Progenitor cell of endocrine pancreas (in vitro differentiated cells): Measurements from ENCODE around the gene MBNL1. TPM values are rescaled to one million over a fixed set of nuclear protein-coding genes. Genes with fewer than 3 reads are reported as not detected.

Source experiments
- DNase-seq: peaks from one replicate; pipeline ENCODE4 v3.0.0; 2021; ENCODE audit warnings: low spot score; ENCODE audit not compliant: unreplicated experiment
- H3K27ac Mint-ChIP-seq: 2 replicates; pipeline ENCODE4 v1.8.0; 2021; ENCODE audit warnings: mild to moderate bottlenecking, moderate library complexity, mixed read lengths
- H3K27me3 Mint-ChIP-seq: 2 replicates; pipeline ENCODE4 v1.8.0; 2021; ENCODE audit warnings: mixed read lengths
- H3K36me3 Mint-ChIP-seq: 2 replicates; pipeline ENCODE4 v1.8.0; 2022; ENCODE audit warnings: mixed read lengths; ENCODE audit not compliant: insufficient read depth
- H3K4me1 Mint-ChIP-seq: 2 replicates; pipeline ENCODE4 v1.8.0; 2021; ENCODE audit warnings: low read depth, mixed read lengths
- H3K4me3 Mint-ChIP-seq: 2 replicates; pipeline ENCODE4 v1.8.0; 2021; ENCODE audit warnings: low read depth, mild to moderate bottlenecking, moderate library complexity, mixed read lengths
- H3K9me3 Mint-ChIP-seq: 2 replicates; pipeline ENCODE4 v1.8.0; 2021; ENCODE audit warnings: low read depth, mixed read lengths
- CTCF ChIP-seq: fragments of 200-600 bp; sonication (generic); IDR thresholded peaks from one replicate; pipeline ENCODE4 v1.5.0; 2021; ENCODE audit warnings: antibody characterized with exemption, mild to moderate bottlenecking; ENCODE audit not compliant: unreplicated experiment
- total RNA-seq: library from RNA; stranded (reverse); gene quantifications from 2 replicates; pipeline ENCODE4 v1.2.1, GENCODE V29; 2021

The MBNL1 gene
- total RNA-seq, 1 donor from 2014 or later: 29.4 TPM

DNA sequence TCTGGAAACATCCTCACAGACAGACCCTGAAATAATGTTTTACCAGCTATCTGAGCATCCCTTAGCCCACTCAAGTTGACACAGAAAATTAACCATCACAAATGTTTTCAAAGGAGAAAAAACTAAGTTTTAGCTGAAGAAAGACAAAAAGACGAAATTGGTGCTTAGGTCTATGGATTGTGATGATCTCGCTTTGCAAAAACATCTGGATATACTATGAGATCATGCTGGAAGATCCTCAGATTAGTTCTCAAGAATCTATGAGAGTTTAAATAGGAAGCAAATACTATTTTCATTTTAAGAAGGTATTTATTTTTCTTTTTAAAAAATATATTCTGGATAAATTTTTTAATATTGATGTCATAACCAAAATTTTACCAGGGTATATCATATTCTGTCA is 42.6 kb upstream of the MBNL1 start:
- Mint-ChIP-seq H3K27me3 (peaks cover 36% of the 10 kb centered on the region), H3K9me3 (no peaks in the 10 kb centered on the region), H3K4me1 (peaks cover 4% of the 10 kb centered on the region), H3K36me3 (no peaks in the 10 kb centered on the region), H3K27ac (no peak overlapping the region), H3K4me3 (no peak overlapping the region)
- no peak for TF ChIP-seq CTCF
- no peak for DNase-seq

DNA sequence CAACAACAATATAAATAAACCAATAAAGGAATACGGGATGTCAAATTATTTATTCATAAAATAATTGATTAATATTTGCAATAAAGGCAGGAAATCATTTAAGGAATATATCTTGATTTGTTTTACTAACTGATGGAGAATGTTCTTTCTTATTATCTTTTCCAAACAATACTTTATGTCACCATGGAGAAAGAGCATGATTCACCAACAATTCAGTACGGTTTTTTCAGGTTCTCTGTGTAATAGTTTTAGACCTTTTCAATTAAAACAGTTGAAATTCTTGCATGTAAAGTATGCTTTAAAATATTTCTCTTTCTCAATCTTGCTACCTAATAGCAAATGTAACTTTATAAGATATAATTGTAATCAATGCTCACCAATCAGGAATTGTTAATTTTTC is 41.7 kb upstream of the MBNL1 start:
- peaks cover 4% of the 10 kb centered on the region for H3K4me1 Mint-ChIP-seq
- no peaks in the 10 kb centered on the region for H3K9me3 Mint-ChIP-seq
- no peak overlapping the region for H3K27ac Mint-ChIP-seq
- peaks cover 33% of the 10 kb centered on the region for H3K27me3 Mint-ChIP-seq
- no peak for DNase-seq
- H3K36me3 Mint-ChIP-seq: no peaks in the 10 kb centered on the region
- TF ChIP-seq CTCF: no peak
- no peak overlapping the region for H3K4me3 Mint-ChIP-seq

GRCh38 chr3:152229692-152230091 is 39.0 kb upstream of the MBNL1 start:
- no peak overlapping the region for H3K4me3 Mint-ChIP-seq
- TF ChIP-seq CTCF: no peak
- peaks cover 28% of the 10 kb centered on the region for H3K27me3 Mint-ChIP-seq
- no peaks in the 10 kb centered on the region for H3K36me3 Mint-ChIP-seq
- peaks cover 4% of the 10 kb centered on the region for H3K4me1 Mint-ChIP-seq
- DNase-seq: no peak
- H3K9me3 Mint-ChIP-seq: no peaks in the 10 kb centered on the region
- H3K27ac Mint-ChIP-seq: no peak overlapping the region

DNA sequence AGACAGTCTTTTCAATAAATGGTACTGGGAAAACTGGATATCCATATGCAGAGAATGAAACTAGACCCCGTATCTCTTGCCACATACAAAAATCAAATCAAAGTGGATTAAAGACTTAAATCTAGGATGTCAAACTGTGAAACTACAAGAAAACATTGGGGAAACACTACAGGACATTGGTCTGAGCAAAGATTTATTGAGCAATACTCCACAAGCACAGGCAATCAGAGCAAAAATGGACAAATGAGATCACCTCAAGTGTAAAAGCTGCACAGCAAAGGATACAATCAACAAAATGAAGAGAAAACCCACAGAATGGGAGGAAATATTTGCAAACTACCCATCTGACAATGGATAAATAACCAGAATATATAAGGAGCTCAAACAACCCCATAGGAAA is 38.4 kb upstream of the MBNL1 start:
- Mint-ChIP-seq H3K4me1 (no peaks in the 10 kb centered on the region), H3K4me3 (no peak overlapping the region), H3K27ac (no peak overlapping the region), H3K27me3 (peaks cover 28% of the 10 kb centered on the region), H3K36me3 (no peaks in the 10 kb centered on the region), H3K9me3 (no peaks in the 10 kb centered on the region)
- no peak for TF ChIP-seq CTCF
- DNase-seq: no peak

DNA sequence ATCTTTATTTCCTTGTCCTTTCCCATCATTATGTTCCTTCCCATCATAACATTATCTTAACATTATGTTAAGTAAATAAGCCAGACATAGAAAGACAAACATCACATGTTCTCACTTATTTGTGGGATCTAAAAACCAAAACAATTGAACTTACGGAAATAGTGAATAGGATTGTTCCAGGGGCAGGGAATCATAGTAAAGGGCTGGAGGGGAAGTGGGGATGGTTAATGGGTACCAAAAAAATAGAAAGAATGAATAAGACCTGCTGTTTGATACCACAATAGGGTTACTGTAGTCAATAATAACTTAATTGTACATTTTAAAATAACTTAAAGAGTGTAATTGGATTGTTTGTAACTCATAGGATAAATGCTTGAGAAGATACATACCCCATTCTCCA is 36.7 kb upstream of the MBNL1 start:
- no peaks in the 10 kb centered on the region for H3K9me3 Mint-ChIP-seq
- no peak overlapping the region for H3K27ac Mint-ChIP-seq
- no peak for DNase-seq
- no peaks in the 10 kb centered on the region for H3K4me1 Mint-ChIP-seq
- H3K36me3 Mint-ChIP-seq: no peaks in the 10 kb centered on the region
- TF ChIP-seq CTCF: no peak
- H3K4me3 Mint-ChIP-seq: no peak overlapping the region
- peaks cover 28% of the 10 kb centered on the region for H3K27me3 Mint-ChIP-seq

GRCh38 chr3:152232679-152233078 is 36.0 kb upstream of the MBNL1 start:
- no peak overlapping the region for H3K4me3 Mint-ChIP-seq
- H3K4me1 Mint-ChIP-seq: no peaks in the 10 kb centered on the region
- TF ChIP-seq CTCF: no peak
- no peak overlapping the region for H3K27ac Mint-ChIP-seq
- H3K36me3 Mint-ChIP-seq: no peaks in the 10 kb centered on the region
- DNase-seq: no peak
- H3K27me3 Mint-ChIP-seq: peaks cover 30% of the 10 kb centered on the region
- H3K9me3 Mint-ChIP-seq: peaks cover 2% of the 10 kb centered on the region
